AG09319 (cell line): ENCODE measurements around the gene UNC13C.

Experiments
- DNase-seq: peaks from one replicate; pipeline ENCODE4 v3.0.0-alpha.2; 2010; ENCODE audit warnings: low read depth; ENCODE audit errors: extremely low read depth
- CTCF ChIP-seq: IDR thresholded peaks from 2 replicates; pipeline ENCODE4 v1.5.1; 2011; ENCODE audit warnings: low read depth, mild to moderate bottlenecking, inconsistent platforms, low read length, moderate library complexity

Gene UNC13C

DNA sequence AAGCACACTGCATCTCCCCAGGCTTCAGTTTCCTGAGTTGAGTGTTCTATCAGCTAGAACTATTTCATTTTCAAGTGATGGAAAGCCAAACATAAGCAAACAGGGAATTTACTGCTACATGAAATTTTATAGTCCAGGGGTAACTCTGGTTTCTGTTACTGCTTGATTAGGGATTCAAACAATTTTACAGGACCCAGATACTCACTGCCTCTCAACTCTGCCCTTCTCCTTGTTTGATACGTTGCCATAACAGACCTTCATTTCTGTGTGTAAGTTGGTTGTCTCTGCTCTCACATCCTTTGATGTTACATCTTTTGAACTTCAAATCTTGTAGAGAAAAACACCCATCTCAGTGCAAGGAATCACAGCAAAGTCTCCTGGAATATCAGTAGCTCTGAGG lies 572.7 kb downstream of the UNC13C start:
- TF ChIP-seq CTCF, result no peak
- DNase-seq, result no peak

GRCh38 chr15:54556231-54556630 lies 578.0 kb downstream of the UNC13C start:
- TF ChIP-seq CTCF, result no peak
- no peak for DNase-seq

DNA sequence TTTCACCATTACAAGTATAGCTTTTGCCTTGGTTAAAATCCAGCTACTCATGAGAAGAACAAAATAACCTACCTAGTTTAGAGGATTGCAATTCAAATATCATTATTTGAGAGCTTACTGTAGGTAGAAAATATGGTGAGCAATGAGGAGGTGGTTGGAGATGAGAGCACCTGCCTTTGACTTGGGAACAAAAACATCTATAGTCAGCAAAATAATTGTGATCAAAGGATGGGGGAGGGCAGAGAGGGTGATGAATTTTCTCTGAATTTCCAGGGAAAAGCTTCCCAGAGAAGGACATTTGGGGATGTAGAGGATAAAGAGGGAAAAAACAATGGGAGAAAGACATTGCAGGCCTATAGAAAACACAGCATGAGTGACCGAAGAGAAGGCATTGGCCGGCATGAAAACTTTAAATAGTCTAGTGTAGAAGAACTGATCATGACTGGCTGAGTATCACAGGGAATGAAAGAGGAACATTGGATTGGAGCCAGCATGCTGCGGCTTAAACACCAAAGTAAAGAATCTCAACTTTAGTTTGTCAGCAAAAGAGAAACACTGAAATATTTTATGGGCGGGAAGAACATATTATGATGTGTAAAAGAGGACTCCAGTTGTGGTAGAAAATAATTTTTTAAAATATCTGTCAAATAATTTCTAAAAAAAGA lies 581.3 kb downstream of the UNC13C start:
- no peak for DNase-seq

DNA sequence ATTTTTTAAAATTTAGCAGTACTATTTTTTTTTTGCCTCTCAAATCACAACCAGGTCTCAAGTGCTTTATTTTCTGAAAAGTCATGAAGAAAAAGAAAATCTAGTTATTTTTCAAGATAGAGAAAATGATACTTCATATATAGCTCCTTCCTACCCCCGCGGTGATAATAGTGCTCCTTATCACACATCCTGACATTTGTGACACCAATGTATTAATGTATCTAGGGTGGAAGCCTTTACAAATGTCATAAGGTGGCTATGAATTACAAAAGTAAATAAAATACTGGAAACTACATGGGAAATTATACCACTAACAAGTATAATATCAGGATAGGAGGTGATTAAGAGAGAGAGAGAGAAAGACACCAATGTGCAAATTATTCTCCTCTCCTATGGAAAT lies 582.2 kb downstream of the UNC13C start:
- no peak for TF ChIP-seq CTCF
- no peak for DNase-seq

More for the DNA sequence above, 581.3 kb downstream of the UNC13C start:
- no peak for TF ChIP-seq CTCF

DNA sequence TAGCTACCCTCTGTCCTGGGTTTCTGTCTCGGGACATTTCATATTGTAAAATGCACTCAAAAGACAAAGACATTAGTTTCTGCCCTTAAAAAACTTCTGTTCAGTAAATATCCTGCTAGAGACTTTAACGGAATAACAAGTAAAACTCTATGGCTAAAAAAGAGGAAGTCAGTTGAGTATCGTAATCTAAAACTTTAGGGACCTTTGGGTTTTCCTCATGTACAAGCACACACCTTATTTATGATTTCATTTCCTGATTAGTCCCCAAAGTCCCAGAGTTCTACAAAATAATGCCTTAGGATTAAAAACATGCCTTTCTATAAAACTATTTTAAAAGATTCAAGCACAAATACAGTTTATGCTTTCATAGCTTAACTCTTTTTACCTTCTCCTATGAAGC lies 585.9 kb downstream of the UNC13C start:
- no peak for DNase-seq
- TF ChIP-seq CTCF, result no peak

GRCh38 chr15:54566654-54567053 lies 588.4 kb downstream of the UNC13C start:
- DNase-seq, result no peak
- TF ChIP-seq CTCF, result no peak

GRCh38 chr15:54567408-54568035 lies 589.3 kb downstream of the UNC13C start:
- DNase-seq, result no peak

More at GRCh38 chr15:54567408-54568035, 589.3 kb downstream of the UNC13C start:
- TF ChIP-seq CTCF, result no peak
